Caco-2 (cell line): ENCODE results near the gene TOP2B. TPM values are rescaled to one million over a fixed set of nuclear protein-coding genes. Genes with fewer than 3 reads are reported as not detected.

Source experiments
- BruUV-seq: library from RNA; stranded (reverse); fragments of 400-500 nt; replicated peaks from 2 replicates; lab custom pipeline; 2021; lab: Mats Ljungman, UMichigan
- CTCF ChIA-PET: fragments of 300-600 bp; sonication (Branson Sonifier 250); formaldehyde crosslinking; loops from one replicate; lab custom pipeline; 2022; ENCODE audit warnings: antibody characterized with exemption; lab: Charles Lee
- POLR2A ChIA-PET: fragments of 300-600 bp; sonication (Branson Sonifier 250); formaldehyde crosslinking; loops from one replicate; lab custom pipeline; 2022; ENCODE audit warnings: antibody characterized with exemption; lab: Charles Lee
- DNase-seq, 2 experiments: peaks; one replicate each; pipeline versions ENCODE4 v3.0.0 to v3.0.0-alpha.2; 2020 to 2022
- H3K27me3 ChIP-seq: replicated peaks from 2 replicates; pipeline ENCODE4 v1.6.0; 2011; ENCODE audit warnings: low read length; ENCODE audit not compliant: control insufficient read depth, insufficient read depth
- H3K36me3 ChIP-seq: 2 replicates; pipeline ENCODE4 v1.5.1; 2011; ENCODE audit warnings: low read length; ENCODE audit not compliant: control insufficient read depth, insufficient read depth
- H3K4me1 ChIP-seq: fragments of 250-450 bp; sonication (Bioruptor Pico); 2 replicates; pipeline ENCODE4 v1.5.1; 2020; ENCODE audit warnings: mild to moderate bottlenecking
- H3K4me3 ChIP-seq: 2 replicates; pipeline ENCODE4 v1.5.1; 2011; ENCODE audit warnings: low read depth, mild to moderate bottlenecking, control low read depth, low read length
- H3K9me3 ChIP-seq: fragments of 250-450 bp; sonication (Bioruptor Pico); 2 replicates; pipeline ENCODE4 v1.5.1; 2020; ENCODE audit warnings: mild to moderate bottlenecking, moderate library complexity
- H3K27ac Mint-ChIP-seq: one replicate; pipeline ENCODE4 v1.8.0; 2022; ENCODE audit warnings: mixed read lengths; ENCODE audit not compliant: unreplicated experiment
- H3K27me3 Mint-ChIP-seq: one replicate; pipeline ENCODE4 v1.8.0; 2022; ENCODE audit warnings: mixed read lengths; ENCODE audit not compliant: insufficient read depth, unreplicated experiment
- H3K36me3 Mint-ChIP-seq: one replicate; pipeline ENCODE4 v1.8.0; 2022; ENCODE audit warnings: mild to moderate bottlenecking, mixed read lengths; ENCODE audit not compliant: insufficient read depth, unreplicated experiment
- H3K4me1 Mint-ChIP-seq: one replicate; pipeline ENCODE4 v1.8.0; 2022; ENCODE audit warnings: low read depth, mixed read lengths; ENCODE audit not compliant: unreplicated experiment
- H3K4me3 Mint-ChIP-seq: one replicate; pipeline ENCODE4 v1.8.0; 2022; ENCODE audit warnings: mild to moderate bottlenecking, moderate library complexity, mixed read lengths; ENCODE audit not compliant: unreplicated experiment
- H3K9me3 Mint-ChIP-seq: one replicate; pipeline ENCODE4 v1.8.0; 2022; ENCODE audit warnings: mixed read lengths; ENCODE audit not compliant: unreplicated experiment
- CTCF ChIP-seq, 2 experiments: fragments of 200-600 bp in 1 of 2; IDR thresholded peaks; 1 replicate in 1 of 2; 2 replicates in 1 of 2; pipeline versions ENCODE4 v1.5.1 to v1.8.0; 2011 to 2022; ENCODE audit warnings: antibody characterized with exemption in 1 of 2, control low read depth in 1 of 2, inconsistent platforms in 1 of 2, low read depth in 1 of 2, low read length in 1 of 2, mild to moderate bottlenecking in 1 of 2, moderate library complexity in 1 of 2; ENCODE audit not compliant: insufficient read depth in 1 of 2, severe bottlenecking in 1 of 2, unreplicated experiment in 1 of 2
- intact Hi-C: fragments of 100-400 bp; cut with micrococcal nuclease; formaldehyde crosslinking; loops from one replicate; pipeline ENCODE4 v1.10.0; 2022; ENCODE audit not compliant: unreplicated experiment
- total RNA-seq: library from RNA; stranded (reverse); gene quantifications from 2 replicates; pipeline ENCODE4 v1.2.3, GENCODE V29; 2022

TOP2B gene
- total RNA-seq, 1 experiment from 2014 or later = 83.1 TPM

DNA sequence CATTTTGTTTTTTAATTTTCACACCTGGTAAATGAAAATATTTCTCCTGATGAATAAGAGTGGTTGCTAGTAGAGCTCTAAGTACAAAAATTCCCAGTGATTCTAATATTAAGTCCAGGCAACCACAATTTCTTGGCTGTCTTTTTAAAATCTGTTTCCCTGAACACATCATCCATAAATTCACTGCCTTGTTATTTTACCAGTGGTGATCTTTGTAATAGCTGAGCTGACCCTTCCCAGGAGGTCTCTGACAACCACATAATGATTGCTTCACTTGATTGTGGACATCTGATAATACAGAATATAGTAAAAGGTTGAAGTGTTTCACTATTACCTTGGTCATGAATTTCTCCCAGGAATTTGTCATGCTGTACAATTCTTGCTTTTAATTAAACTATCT is 13.9 kb upstream of the TOP2B start:
- Mint-ChIP-seq H3K36me3 (no peaks in the 10 kb centered on the region), H3K4me1 (no peaks in the 10 kb centered on the region), H3K4me3 (no peak overlapping the region), H3K9me3 (no peaks in the 10 kb centered on the region), H3K27ac (no peak overlapping the region), H3K27me3 (peaks cover 3% of the 10 kb centered on the region)
- BruUV-seq = no TSS peak
- Histone ChIP-seq H3K4me3 (no peak overlapping the region), H3K27me3 (no peaks in the 10 kb centered on the region), H3K36me3 (no peaks in the 10 kb centered on the region), H3K4me1 (no peaks in the 10 kb centered on the region), H3K9me3 (no peaks in the 10 kb centered on the region)
- no peak for TF ChIP-seq CTCF (IDR thresholded peaks at IDR 0.05; ENCODE audit: insufficient read depth in 1 of 2, low read depth in 1 of 2, low read length in 1 of 2, severe bottlenecking in 1 of 2, unreplicated experiment in 1 of 2)
- no peak for DNase-seq
- intact Hi-C loops = no loop called here
- POLR2A ChIA-PET = no interaction called here
- CTCF ChIA-PET = no interaction called here

DNA sequence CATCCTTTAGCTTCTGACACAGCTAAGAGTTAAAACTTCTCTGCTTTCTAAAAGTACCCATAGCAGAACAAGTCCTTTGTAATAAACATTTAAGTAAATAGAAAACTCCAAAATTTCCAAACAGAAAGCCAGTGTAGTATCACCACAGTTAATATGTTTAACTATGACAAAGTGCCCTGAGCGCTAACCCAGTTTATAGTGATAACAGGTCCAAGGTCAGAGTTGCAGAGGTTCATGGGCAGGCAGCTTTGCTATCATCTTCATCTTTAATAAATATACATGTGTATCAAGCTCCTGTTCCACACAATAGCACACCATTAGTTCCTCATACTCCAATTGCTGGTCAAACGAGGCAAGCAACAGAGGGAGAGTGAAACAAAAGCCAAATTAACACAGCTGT is 12.4 kb upstream of the TOP2B start:
- POLR2A ChIA-PET = no interaction called here
- no peaks in the 10 kb centered on the region for H3K36me3 Mint-ChIP-seq

DNA sequence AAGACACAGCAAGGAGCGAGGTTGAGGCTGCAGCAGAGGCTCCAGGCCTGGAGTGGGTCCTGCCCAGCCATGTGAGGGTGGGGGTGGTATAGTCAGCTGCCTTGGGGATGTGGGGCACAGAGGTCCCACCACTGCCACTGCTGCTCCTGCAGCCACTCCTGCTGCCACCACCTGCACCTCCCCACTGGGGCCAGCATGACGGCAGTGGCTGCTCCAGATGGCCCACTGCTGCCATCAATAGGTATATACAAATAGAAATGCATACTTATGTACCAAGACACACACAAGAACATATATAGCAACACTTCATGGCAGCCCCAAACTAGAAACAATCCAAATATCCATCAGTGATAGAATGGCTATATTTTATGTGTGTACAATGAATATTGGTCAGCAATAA is 10.0 kb upstream of the TOP2B start:
- DNase-seq = no peak
- Histone ChIP-seq H3K4me1 (no peaks in the 10 kb centered on the region), H3K4me3 (no peak overlapping the region), H3K27me3 (no peaks in the 10 kb centered on the region), H3K9me3 (no peaks in the 10 kb centered on the region), H3K36me3 (no peaks in the 10 kb centered on the region; the same call in 1 of the 2 replicates)
- no TSS peak for BruUV-seq
- Mint-ChIP-seq H3K4me1 (no peaks in the 10 kb centered on the region), H3K36me3 (no peaks in the 10 kb centered on the region), H3K9me3 (no peaks in the 10 kb centered on the region), H3K27me3 (peaks cover 7% of the 10 kb centered on the region), H3K27ac (no peak overlapping the region), H3K4me3 (no peak overlapping the region)
- ChIA-PET POLR2A (no interaction called here), CTCF (no interaction called here)
- TF ChIP-seq CTCF (IDR thresholded peaks at IDR 0.05; ENCODE audit: insufficient read depth in 1 of 2, low read depth in 1 of 2, low read length in 1 of 2, severe bottlenecking in 1 of 2, unreplicated experiment in 1 of 2) = no peak
- intact Hi-C loops = no loop called here

More for the DNA sequence above, 12.4 kb upstream of the TOP2B start:
- Histone ChIP-seq H3K9me3 (no peaks in the 10 kb centered on the region), H3K36me3 (no peaks in the 10 kb centered on the region; the same call in 1 of the 2 replicates), H3K4me3 (no peak overlapping the region), H3K4me1 (no peaks in the 10 kb centered on the region), H3K27me3 (no peaks in the 10 kb centered on the region)
- intact Hi-C loops = no loop called here
- H3K27me3 Mint-ChIP-seq = peaks cover 3% of the 10 kb centered on the region
- no peak for TF ChIP-seq CTCF (IDR thresholded peaks at IDR 0.05; ENCODE audit: insufficient read depth in 1 of 2, low read depth in 1 of 2, low read length in 1 of 2, severe bottlenecking in 1 of 2, unreplicated experiment in 1 of 2)
- DNase-seq = no peak
- no peaks in the 10 kb centered on the region for H3K4me1 Mint-ChIP-seq
- BruUV-seq = no TSS peak
- H3K9me3 Mint-ChIP-seq = no peaks in the 10 kb centered on the region
- no peak overlapping the region for H3K4me3 Mint-ChIP-seq
- CTCF ChIA-PET = interaction anchor here (0.6 kb wide), 1 partner anchor 642 kb away, joined by 4 read pairs; no protein-coding TSS in a partner anchor
- H3K27ac Mint-ChIP-seq = no peak overlapping the region
